Trophoblast cell (in vitro differentiated cells and primary cell): Measurements from ENCODE around the gene FMO4.

Experiments used
- DNase-seq, 2 donors: peaks; one replicate each; pipeline ENCODE4 v3.0.0-alpha.2; 2016
- H2AFZ ChIP-seq: 2 replicates; pipeline ENCODE4 v1.6.1; 2013; ENCODE audit warnings: low read length, moderate library complexity, mild to moderate bottlenecking; ENCODE audit not compliant: insufficient read depth, poor library complexity
- H2AK5ac ChIP-seq: 2 replicates; pipeline ENCODE4 v1.6.1; 2013; ENCODE audit warnings: mild to moderate bottlenecking, low read length
- H2BK120ac ChIP-seq: 2 replicates; pipeline ENCODE4 v1.6.1; 2013; ENCODE audit warnings: low read length, mild to moderate bottlenecking, moderate library complexity; ENCODE audit not compliant: insufficient read depth, poor library complexity
- H2BK12ac ChIP-seq: 2 replicates; pipeline ENCODE4 v1.6.1; 2013; ENCODE audit warnings: mild to moderate bottlenecking, low read length, moderate library complexity
- H2BK5ac ChIP-seq: 2 replicates; pipeline ENCODE4 v1.6.1; 2013; ENCODE audit warnings: low read length, low read depth, moderate library complexity, mild to moderate bottlenecking; ENCODE audit not compliant: poor library complexity
- H3K14ac ChIP-seq: 2 replicates; pipeline ENCODE4 v1.6.1; 2013; ENCODE audit warnings: mild to moderate bottlenecking, low read length
- H3K18ac ChIP-seq: 2 replicates; pipeline ENCODE4 v1.6.1; 2013; ENCODE audit warnings: mild to moderate bottlenecking, low read length
- H3K23ac ChIP-seq: 2 replicates; pipeline ENCODE4 v1.6.1; 2013; ENCODE audit warnings: low read length
- H3K27ac ChIP-seq: 2 replicates; pipeline ENCODE4 v1.5.1; 2013; ENCODE audit warnings: low read depth, mild to moderate bottlenecking, inconsistent platforms, low read length, moderate library complexity
- H3K27me3 ChIP-seq: 2 replicates; pipeline ENCODE4 v1.6.1; 2013; ENCODE audit warnings: inconsistent platforms, mild to moderate bottlenecking, low read length, moderate library complexity; ENCODE audit not compliant: insufficient read depth
- H3K36me3 ChIP-seq, 2 experiments: 1 replicate in 1 of 2; 2 replicates in 1 of 2; pipeline ENCODE4 v1.6.1; 2013; ENCODE audit warnings: low read length in 2 of 2, mild to moderate bottlenecking in 2 of 2, moderate library complexity in 1 of 2; ENCODE audit not compliant: insufficient read depth in 2 of 2, control insufficient read depth in 1 of 2
- H3K4ac ChIP-seq: 2 replicates; pipeline ENCODE4 v1.6.1; 2013; ENCODE audit warnings: low read depth, mild to moderate bottlenecking, low read length, moderate library complexity
- H3K4me1 ChIP-seq, 2 experiments: 1 replicate in 1 of 2; 2 replicates in 1 of 2; pipeline ENCODE4 v1.6.1; 2013; ENCODE audit warnings: low read length in 2 of 2, mild to moderate bottlenecking in 2 of 2, moderate library complexity in 1 of 2; ENCODE audit not compliant: insufficient read depth in 2 of 2, control insufficient read depth in 1 of 2
- H3K4me2 ChIP-seq: 2 replicates; pipeline ENCODE4 v1.6.1; 2013; ENCODE audit warnings: inconsistent platforms, mild to moderate bottlenecking, low read length, moderate library complexity
- H3K4me3 ChIP-seq: 2 replicates; pipeline ENCODE4 v1.5.1; 2013; ENCODE audit warnings: mild to moderate bottlenecking, low read depth, low read length, inconsistent platforms
- H3K79me1 ChIP-seq: one replicate; pipeline ENCODE4 v1.6.1; 2013; ENCODE audit warnings: low read length
- H3K79me2 ChIP-seq: 2 replicates; pipeline ENCODE4 v1.6.1; 2013; ENCODE audit warnings: low read length, mild to moderate bottlenecking; ENCODE audit not compliant: control insufficient read depth, insufficient read depth, poor library complexity
- H3K9ac ChIP-seq: 2 replicates; pipeline ENCODE4 v1.6.1; 2013; ENCODE audit warnings: mild to moderate bottlenecking, low read length
- H3K9me3 ChIP-seq: 2 replicates; pipeline ENCODE4 v1.6.1; 2013; ENCODE audit warnings: low read depth, mild to moderate bottlenecking, control low read depth, inconsistent platforms, low read length; ENCODE audit not compliant: insufficient read depth
- H4K12ac ChIP-seq: 2 replicates; pipeline ENCODE4 v1.6.1; 2013; ENCODE audit warnings: low read depth, mild to moderate bottlenecking, low read length, moderate library complexity
- H4K8ac ChIP-seq: 2 replicates; pipeline ENCODE4 v1.6.1; 2013; ENCODE audit warnings: low read depth, mild to moderate bottlenecking, low read length, moderate library complexity
- H4K91ac ChIP-seq: one replicate; pipeline ENCODE4 v1.6.1; 2013; ENCODE audit warnings: low read depth, mild to moderate bottlenecking, low read length, moderate library complexity
- WGBS: extraction: QIAGEN DNeasy Blood & Tissue Kit; methylation state at CpG from one replicate; pipeline ENCODE4 v1.1.7; 2013; ENCODE audit warnings: missing lambda C conversion rate; ENCODE audit not compliant: insufficient read length, insufficient coverage; ENCODE audit errors: extremely low coverage; 5-methylcytosine and 5-hydroxymethylcytosine counted together

FMO4 gene

GRCh38 chr1:171313319-171313834 lies 606 bp upstream of the FMO4 start:
- no CpG with 5 or more reads among the region's 1 CpG for WGBS
- Histone ChIP-seq H3K79me2 (no peaks in the 10 kb centered on the region), H2BK120ac (no peak overlapping the region), H4K91ac (no peak overlapping the region), H3K79me1 (no peaks in the 10 kb centered on the region), H3K27me3 (no peaks in the 10 kb centered on the region), H3K9me3 (no peaks in the 10 kb centered on the region), H4K8ac (no peak overlapping the region), H3K23ac (no peak overlapping the region), H2BK5ac (no peak overlapping the region), H3K18ac (no peak overlapping the region), H3K4me2 (no peak overlapping the region), H3K27ac (no peak overlapping the region), H3K4ac (no peak overlapping the region), H3K4me3 (no peak overlapping the region), H2AK5ac (no peak overlapping the region), H4K12ac (no peak overlapping the region), H3K14ac (no peak overlapping the region), H3K36me3 (no peaks in the 10 kb centered on the region), H2AFZ (no peak overlapping the region), H3K9ac (no peak overlapping the region), H2BK12ac (no peak overlapping the region), H3K4me1 (peaks cover 0 to 3% of the 10 kb centered on the region in 2 experiments)
- DNase-seq: no peak

GRCh38 chr1:171329251-171329650 lies 15.3 kb downstream of the FMO4 start:
- Histone ChIP-seq H3K4ac (no peak overlapping the region), H3K23ac (no peak overlapping the region), H3K14ac (no peak overlapping the region), H3K27me3 (no peaks in the 10 kb centered on the region), H3K9me3 (no peaks in the 10 kb centered on the region), H3K27ac (no peak overlapping the region), H2BK120ac (no peak overlapping the region), H4K12ac (no peak overlapping the region), H4K91ac (no peak overlapping the region), H3K36me3 (no peaks in the 10 kb centered on the region), H3K4me1 (no peaks in the 10 kb centered on the region), H3K4me2 (no peak overlapping the region), H3K4me3 (no peak overlapping the region), H2AK5ac (no peak overlapping the region), H3K9ac (no peak overlapping the region), H2BK12ac (no peak overlapping the region), H2AFZ (no peak overlapping the region), H2BK5ac (no peak overlapping the region), H3K79me2 (no peaks in the 10 kb centered on the region), H3K18ac (no peak overlapping the region), H3K79me1 (no peaks in the 10 kb centered on the region), H4K8ac (no peak overlapping the region)
- WGBS: no CpG with 5 or more reads among the region's 7 CpGs
- DNase-seq: no peak

GRCh38 chr1:171334024-171334640 lies 20.1 kb downstream of the FMO4 start:
- Histone ChIP-seq H2AFZ (no peak overlapping the region), H2BK120ac (no peak overlapping the region), H3K18ac (no peak overlapping the region), H3K27ac (no peak overlapping the region), H4K8ac (no peak overlapping the region), H3K4me3 (no peak overlapping the region), H3K9ac (no peak overlapping the region), H2BK5ac (no peak overlapping the region), H3K4ac (no peak overlapping the region), H2BK12ac (no peak overlapping the region), H3K27me3 (no peaks in the 10 kb centered on the region), H2AK5ac (no peak overlapping the region), H3K23ac (no peak overlapping the region), H4K91ac (no peak overlapping the region), H3K9me3 (no peaks in the 10 kb centered on the region), H3K4me2 (no peak overlapping the region), H3K79me2 (no peaks in the 10 kb centered on the region), H3K36me3 (no peaks in the 10 kb centered on the region), H4K12ac (no peak overlapping the region), H3K4me1 (no peaks in the 10 kb centered on the region), H3K79me1 (no peaks in the 10 kb centered on the region), H3K14ac (no peak overlapping the region)
- WGBS: no CpG with 5 or more reads among the region's 1 CpG
- DNase-seq: no peak

- Histone ChIP-seq H2BK5ac (no peak overlapping the region), H3K9ac (no peak overlapping the region), H3K79me1 (no peaks in the 10 kb centered on the region), H3K4ac (no peak overlapping the region), H2AFZ (no peak overlapping the region), H4K12ac (no peak overlapping the region), H3K4me1 (no peaks in the 10 kb centered on the region), H3K14ac (no peak overlapping the region), H3K79me2 (no peaks in the 10 kb centered on the region), H3K27me3 (no peaks in the 10 kb centered on the region), H2BK12ac (no peak overlapping the region), H3K9me3 (no peaks in the 10 kb centered on the region), H4K91ac (no peak overlapping the region), H4K8ac (no peak overlapping the region), H3K4me3 (no peak overlapping the region), H2BK120ac (no peak overlapping the region), H3K23ac (no peak overlapping the region), H3K36me3 (no peaks in the 10 kb centered on the region), H3K4me2 (no peak overlapping the region), H3K18ac (no peak overlapping the region), H3K27ac (no peak overlapping the region), H2AK5ac (no peak overlapping the region)
- no peak for DNase-seq
- no CpG with 5 or more reads among the region's 1 CpG for WGBS
These were observed 22.0 kb downstream of the FMO4 start for GRCh38 chr1:171335964-171336363.
